Naive B cell (primary cell): ENCODE measurements around the gene TMEM143. TPM values are rescaled to one million over a fixed set of nuclear protein-coding genes. Genes with fewer than 3 reads are reported as not detected.
"Not testable (repeated sequence)": the region's sequence is repeated elsewhere in the genome, so short reads cannot be mapped to it uniquely, and the experiment has no call there.

Source experiments
- ATAC-seq, 2 donors: fragments of 150-1000 bp; cut with Tn5 transposase; 2 replicates each; pipeline ENCODE4 v1.10.0; 2021; ENCODE audit warnings: low read depth in 2 of 2, mild to moderate bottlenecking in 2 of 2, moderate library complexity in 2 of 2
- DNase-seq: peaks from one replicate; pipeline ENCODE4 v3.0.0; 2022
- H3K27ac Mint-ChIP-seq, 6 donors: one replicate each; pipeline ENCODE4 v1.8.0; 2020 to 2022; ENCODE audit warnings: mild to moderate bottlenecking in 6 of 6, mixed read lengths in 6 of 6, moderate library complexity in 5 of 6, inconsistent platforms in 2 of 6
- H3K27me3 Mint-ChIP-seq, 3 donors: one replicate each; pipeline ENCODE4 v1.8.0; 2021 to 2022; ENCODE audit warnings: mixed read lengths in 3 of 3, mild to moderate bottlenecking in 1 of 3
- H3K36me3 Mint-ChIP-seq, 2 donors: one replicate each; pipeline ENCODE4 v1.8.0; 2020 to 2022; ENCODE audit warnings: mixed read lengths in 2 of 2, inconsistent platforms in 1 of 2, mild to moderate bottlenecking in 1 of 2
- H3K4me1 Mint-ChIP-seq, 3 donors: one replicate each; pipeline ENCODE4 v1.8.0; 2020 to 2022; ENCODE audit warnings: mixed read lengths in 3 of 3, inconsistent platforms in 1 of 3, mild to moderate bottlenecking in 1 of 3, moderate library complexity in 1 of 3
- H3K4me3 Mint-ChIP-seq, 8 donors: one replicate each; pipeline ENCODE4 v1.8.0; 2020 to 2022; ENCODE audit warnings: mild to moderate bottlenecking in 8 of 8, mixed read lengths in 8 of 8, moderate library complexity in 8 of 8, inconsistent platforms in 2 of 8
- H3K9me3 Mint-ChIP-seq, 7 donors: one replicate each; pipeline ENCODE4 v1.8.0; 2020 to 2022; ENCODE audit warnings: mixed read lengths in 7 of 7, mild to moderate bottlenecking in 5 of 7, inconsistent platforms in 2 of 7, moderate library complexity in 1 of 7
- polyA plus RNA-seq, 6 donors: library from polyadenylated mRNA; unstranded; fragments of 300-500 nt; fragmentation: Illumina TruSeq; gene quantifications; one replicate each; pipeline ENCODE4 v1.2.3, GENCODE V29; 2021; ENCODE audit warnings: low read depth in 6 of 6

The TMEM143 gene
- polyA plus RNA-seq, 6 donors from 2014 or later: 3.9 to 12.1 (median 5.9) TPM

GRCh38 chr19:48308631-48309586, 54.8 kb downstream of the TMEM143 start:
- no peaks in the 10 kb centered on the region for H3K9me3 Mint-ChIP-seq
- no peaks in the 10 kb centered on the region for H3K36me3 Mint-ChIP-seq
- ATAC-seq: no peak
- no peak overlapping the region for H3K27ac Mint-ChIP-seq
- H3K4me1 Mint-ChIP-seq: no peaks in the 10 kb centered on the region
- peak overlapping the region in 1 of 8 donors; percentile 54 for H3K4me3 Mint-ChIP-seq
- peaks cover 0 to 6% (median 4%) of the 10 kb centered on the region in 3 donors for H3K27me3 Mint-ChIP-seq
- no peak for DNase-seq

- H3K36me3 Mint-ChIP-seq: no peaks in the 10 kb centered on the region
Observed at GRCh38 chr19:48303866-48304265, 59.9 kb downstream of the TMEM143 start.

GRCh38 chr19:48303367-48303766, 60.4 kb downstream of the TMEM143 start:
- Mint-ChIP-seq H3K27me3 (peaks cover 0 to 19% (median 8%) of the 10 kb centered on the region in 3 donors), H3K9me3 (no peaks in the 10 kb centered on the region), H3K36me3 (no peaks in the 10 kb centered on the region), H3K4me1 (no peaks in the 10 kb centered on the region), H3K27ac (no peak overlapping the region), H3K4me3 (no peak overlapping the region)
- DNase-seq (no peak), ATAC-seq (no peak)

More at GRCh38 chr19:48303866-48304265, 59.9 kb downstream of the TMEM143 start:
- H3K27me3 Mint-ChIP-seq: peaks cover 0 to 16% (median 8%) of the 10 kb centered on the region in 3 donors
- no peaks in the 10 kb centered on the region for H3K4me1 Mint-ChIP-seq
- H3K9me3 Mint-ChIP-seq: no peaks in the 10 kb centered on the region
- no peak for ATAC-seq
- no peak for DNase-seq
- no peak overlapping the region for H3K27ac Mint-ChIP-seq
- no peak overlapping the region for H3K4me3 Mint-ChIP-seq

GRCh38 chr19:48302600-48302959, 61.2 kb downstream of the TMEM143 start:
- no peaks in the 10 kb centered on the region for H3K9me3 Mint-ChIP-seq
- DNase-seq (no peak), ATAC-seq (no peak)
- no peak overlapping the region for H3K4me3 Mint-ChIP-seq
- peaks cover 0 to 19% (median 8%) of the 10 kb centered on the region in 3 donors for H3K27me3 Mint-ChIP-seq
- H3K36me3 Mint-ChIP-seq: no peaks in the 10 kb centered on the region
- H3K27ac Mint-ChIP-seq: no peak overlapping the region
- no peaks in the 10 kb centered on the region for H3K4me1 Mint-ChIP-seq

GRCh38 chr19:48301886-48302599, 61.7 kb downstream of the TMEM143 start:
- Mint-ChIP-seq H3K4me3 (no peak overlapping the region), H3K9me3 (no peaks in the 10 kb centered on the region), H3K27ac (no peak overlapping the region), H3K27me3 (peaks cover 0 to 19% (median 8%) of the 10 kb centered on the region in 3 donors), H3K4me1 (no peaks in the 10 kb centered on the region), H3K36me3 (no peaks in the 10 kb centered on the region)
- DNase-seq (no peak), ATAC-seq (no peak)

GRCh38 chr19:48297975-48298374, 65.8 kb downstream of the TMEM143 start:
- H3K4me3 Mint-ChIP-seq: no peak overlapping the region
- peaks cover 4 to 28% (median 10%) of the 10 kb centered on the region in 3 donors for H3K27me3 Mint-ChIP-seq
- DNase-seq (no peak), ATAC-seq (no peak)
- no peak overlapping the region for H3K27ac Mint-ChIP-seq
- peaks cover 0 to 4% (median 0%) of the 10 kb centered on the region in 3 donors for H3K4me1 Mint-ChIP-seq
- no peaks in the 10 kb centered on the region for H3K9me3 Mint-ChIP-seq
- no peaks in the 10 kb centered on the region for H3K36me3 Mint-ChIP-seq

GRCh38 chr19:48296963-48297734, 66.6 kb downstream of the TMEM143 start:
- Mint-ChIP-seq H3K4me1 (peaks cover 0 to 4% (median 0%) of the 10 kb centered on the region in 3 donors), H3K27me3 (peaks cover 4 to 28% (median 10%) of the 10 kb centered on the region in 3 donors), H3K36me3 (no peaks in the 10 kb centered on the region), H3K27ac (no peak overlapping the region), H3K4me3 (no peak overlapping the region), H3K9me3 (no peaks in the 10 kb centered on the region)
- no peak for ATAC-seq
- DNase-seq: no peak

GRCh38 chr19:48295458-48295857, 68.3 kb downstream of the TMEM143 start:
- DNase-seq (no peak), ATAC-seq (no peak)
- H3K4me1 Mint-ChIP-seq: peaks cover 9 to 12% (median 9%) of the 10 kb centered on the region in 3 donors

GRCh38 chr19:48292798-48293197, 70.9 kb downstream of the TMEM143 start:
- no peaks in the 10 kb centered on the region for H3K36me3 Mint-ChIP-seq
- peaks cover 0 to 1% (median 0%) of the 10 kb centered on the region in 7 donors for H3K9me3 Mint-ChIP-seq
- DNase-seq (no peak), ATAC-seq (no peak)
- peaks cover 0 to 15% (median 10%) of the 10 kb centered on the region in 3 donors for H3K27me3 Mint-ChIP-seq
- H3K4me1 Mint-ChIP-seq: peaks cover 9 to 12% (median 9%) of the 10 kb centered on the region in 3 donors
- H3K4me3 Mint-ChIP-seq: peak overlapping the region in 2 of 8 donors; percentile 35 to 69
- H3K27ac Mint-ChIP-seq: no peak overlapping the region

More at GRCh38 chr19:48295458-48295857, 68.3 kb downstream of the TMEM143 start:
- Mint-ChIP-seq H3K9me3 (no peaks in the 10 kb centered on the region), H3K4me3 (no peak overlapping the region), H3K36me3 (no peaks in the 10 kb centered on the region), H3K27ac (no peak overlapping the region), H3K27me3 (peaks cover 1 to 23% (median 10%) of the 10 kb centered on the region in 3 donors)

- H3K9me3 Mint-ChIP-seq, DNase-seq, ATAC-seq, H3K36me3 Mint-ChIP-seq: not testable (repeated sequence)
- H3K4me1 Mint-ChIP-seq: peaks cover 6 to 12% (median 9%) of the 10 kb centered on the region in 3 donors
- peaks cover 0 to 11% (median 4%) of the 10 kb centered on the region in 3 donors for H3K27me3 Mint-ChIP-seq
- H3K27ac Mint-ChIP-seq: peak overlapping the region in 3 of 6 donors; percentile 54 to 79 (median 68)
- peak overlapping the region; percentile 44 to 91 (median 86) for H3K4me3 Mint-ChIP-seq
Observed at GRCh38 chr19:48291489-48291815, 72.3 kb downstream of the TMEM143 start.

- Mint-ChIP-seq H3K4me1 (peaks cover 5 to 12% (median 9%) of the 10 kb centered on the region in 3 donors), H3K9me3 (peaks cover 0 to 8% (median 5%) of the 10 kb centered on the region in 7 donors), H3K27ac (peak overlapping the region in 3 of 6 donors; percentile 54 to 79 (median 68)), H3K27me3 (peaks cover 0 to 7% (median 0%) of the 10 kb centered on the region in 3 donors), H3K4me3 (peak overlapping the region; percentile 44 to 91 (median 86)), H3K36me3 (peaks cover 10% of the 10 kb centered on the region in 2 donors)
- ATAC-seq: peak; percentile 76 to 84
- DNase-seq: peak; percentile 53
Observed at GRCh38 chr19:48290771-48291488, 72.8 kb downstream of the TMEM143 start.

GRCh38 chr19:48290401-48290770, 73.4 kb downstream of the TMEM143 start:
- H3K27ac Mint-ChIP-seq: no peak overlapping the region
- peaks cover 12 to 15% of the 10 kb centered on the region in 2 donors for H3K36me3 Mint-ChIP-seq
- ATAC-seq (no peak), DNase-seq (no peak)
- H3K27me3 Mint-ChIP-seq: peaks cover 0 to 2% (median 0%) of the 10 kb centered on the region in 3 donors
- peaks cover 5 to 12% (median 9%) of the 10 kb centered on the region in 3 donors for H3K4me1 Mint-ChIP-seq
- peak overlapping the region in 3 of 8 donors; percentile 42 to 90 (median 73) for H3K4me3 Mint-ChIP-seq
- peaks cover 0 to 10% (median 5%) of the 10 kb centered on the region in 7 donors for H3K9me3 Mint-ChIP-seq
